HEK293 (cell line): ENCODE measurements around the gene MLEC.

Experiments
- CTCF ChIA-PET: fragments of 350-600 bp; formaldehyde crosslinking; extraction: SDS; loops from one replicate; lab custom pipeline; 2021; ENCODE audit warnings: antibody characterized with exemption; lab: Yijun Ruan, JAX
- POLR2A ChIA-PET: fragments of 300-600 bp; formaldehyde crosslinking; extraction: SDS; loops from one replicate; lab custom pipeline; 2020; ENCODE audit warnings: antibody characterized with exemption, inconsistent platforms; lab: Yijun Ruan, JAX
- H3K27ac ChIP-seq: fragments of 200-500 bp; sonication (Bioruptor generic); 2 replicates; pipeline ENCODE4 v1.5.1; 2014; ENCODE audit warnings: low read depth, low read length, control low read depth, inconsistent platforms; ENCODE audit errors: extremely low read depth
- H3K36me3 ChIP-seq, 2 experiments: fragments of 200-500 bp in 1 of 2; sonication (Bioruptor generic) in 1 of 2; 1 replicate in 1 of 2; 2 replicates in 1 of 2; pipeline ENCODE4 v1.5.1; 2014 to 2017; ENCODE audit warnings: inconsistent platforms in 2 of 2, low read length in 2 of 2; ENCODE audit not compliant: control insufficient read depth in 2 of 2, insufficient read depth in 1 of 2
- H3K4me1 ChIP-seq: fragments of 200-500 bp; sonication (Bioruptor generic); 2 replicates; pipeline ENCODE4 v1.5.1; 2014; ENCODE audit warnings: mild to moderate bottlenecking, low read length, inconsistent platforms; ENCODE audit not compliant: control insufficient read depth, insufficient read depth
- H3K4me3 ChIP-seq: 2 replicates; pipeline ENCODE4 v1.5.1; 2011; ENCODE audit warnings: low read depth, mild to moderate bottlenecking, control low read depth, low read length, moderate library complexity
- H3K9me3 ChIP-seq: fragments of 200-500 bp; sonication (Bioruptor generic); 2 replicates; pipeline ENCODE4 v1.5.1; 2014; ENCODE audit warnings: low read depth, low read length, inconsistent platforms; ENCODE audit not compliant: control insufficient read depth, insufficient read depth
- GLIS1 ChIP-seq: fragments of 450-650 bp; formaldehyde crosslinking; IDR thresholded peaks from 2 replicates; pipeline ENCODE4 v1.5.1; 2016; ENCODE audit warnings: missing biosample characterization, missing genetic modification characterization
- OSR2 ChIP-seq: fragments of 450-650 bp; formaldehyde crosslinking; IDR thresholded peaks from 2 replicates; pipeline ENCODE4 v1.5.1; 2016; ENCODE audit warnings: missing biosample characterization, missing genetic modification characterization
- RBAK ChIP-seq: fragments of 450-650 bp; formaldehyde crosslinking; IDR thresholded peaks from 2 replicates; pipeline ENCODE4 v1.5.1; 2016; ENCODE audit warnings: missing biosample characterization, missing genetic modification characterization
- SCRT1 ChIP-seq: fragments of 450-650 bp; formaldehyde crosslinking; IDR thresholded peaks from 2 replicates; pipeline ENCODE4 v1.5.1; 2016; ENCODE audit warnings: missing biosample characterization, missing genetic modification characterization, borderline replicate concordance
- SCRT2 ChIP-seq: fragments of 450-650 bp; formaldehyde crosslinking; IDR thresholded peaks from 2 replicates; pipeline ENCODE4 v1.5.1; 2016; ENCODE audit warnings: missing biosample characterization, missing genetic modification characterization
- ZBTB1 ChIP-seq: fragments of 450-650 bp; formaldehyde crosslinking; IDR thresholded peaks from 2 replicates; pipeline ENCODE4 v1.5.1; 2016; ENCODE audit warnings: missing biosample characterization, missing genetic modification characterization
- ZFP3 ChIP-seq: fragments of 450-650 bp; formaldehyde crosslinking; IDR thresholded peaks from 2 replicates; pipeline ENCODE4 v1.5.1; 2016; ENCODE audit warnings: low read depth, missing biosample characterization, missing genetic modification characterization
- ZFP69B ChIP-seq: fragments of 450-650 bp; formaldehyde crosslinking; IDR thresholded peaks from 2 replicates; pipeline ENCODE4 v1.5.1; 2016; ENCODE audit warnings: missing biosample characterization, missing genetic modification characterization
- ZNF121 ChIP-seq: fragments of 450-650 bp; formaldehyde crosslinking; IDR thresholded peaks from 2 replicates; pipeline ENCODE4 v1.5.1; 2016; ENCODE audit warnings: missing biosample characterization, missing genetic modification characterization
- ZNF48 ChIP-seq: fragments of 450-650 bp; formaldehyde crosslinking; IDR thresholded peaks from 2 replicates; pipeline ENCODE4 v1.5.1; 2016; ENCODE audit warnings: missing biosample characterization, missing genetic modification characterization
- ZNF549 ChIP-seq: fragments of 450-650 bp; IDR thresholded peaks from 2 replicates; pipeline ENCODE4 v1.5.1; 2018; ENCODE audit warnings: missing biosample characterization, missing genetic modification characterization, mild to moderate bottlenecking, inconsistent platforms, moderate library complexity
- ZNF555 ChIP-seq: fragments of 450-650 bp; formaldehyde crosslinking; conservative IDR thresholded peaks from 2 replicates; pipeline ENCODE4 v1.5.1; 2017; ENCODE audit warnings: missing biosample characterization, mild to moderate bottlenecking, missing genetic modification characterization, inconsistent platforms
- ZNF670 ChIP-seq: fragments of 450-650 bp; formaldehyde crosslinking; IDR thresholded peaks from 2 replicates; pipeline ENCODE4 v1.5.1; 2016; ENCODE audit warnings: missing biosample characterization, missing genetic modification characterization, low read depth
- TF ChIP-seq, protein P1 (sequence below): fragments of 450-650 bp; formaldehyde crosslinking; IDR thresholded peaks from 2 replicates; pipeline ENCODE4 v1.5.1; 2016; ENCODE audit warnings: missing biosample characterization, missing genetic modification characterization
- TF ChIP-seq, protein P2 (sequence below): fragments of 450-650 bp; formaldehyde crosslinking; IDR thresholded peaks from 2 replicates; pipeline ENCODE4 v1.5.1; 2017; ENCODE audit warnings: missing biosample characterization, missing genetic modification characterization
- TF ChIP-seq, protein P3 (sequence below): fragments of 450-650 bp; formaldehyde crosslinking; IDR thresholded peaks from 2 replicates; pipeline ENCODE4 v1.5.1; 2016; ENCODE audit warnings: missing biosample characterization, missing genetic modification characterization
- TF ChIP-seq, protein P4 (sequence below): fragments of 450-650 bp; formaldehyde crosslinking; IDR thresholded peaks from 2 replicates; pipeline ENCODE4 v1.5.1; 2017; ENCODE audit warnings: missing biosample characterization, missing genetic modification characterization

Gene MLEC

DNA sequence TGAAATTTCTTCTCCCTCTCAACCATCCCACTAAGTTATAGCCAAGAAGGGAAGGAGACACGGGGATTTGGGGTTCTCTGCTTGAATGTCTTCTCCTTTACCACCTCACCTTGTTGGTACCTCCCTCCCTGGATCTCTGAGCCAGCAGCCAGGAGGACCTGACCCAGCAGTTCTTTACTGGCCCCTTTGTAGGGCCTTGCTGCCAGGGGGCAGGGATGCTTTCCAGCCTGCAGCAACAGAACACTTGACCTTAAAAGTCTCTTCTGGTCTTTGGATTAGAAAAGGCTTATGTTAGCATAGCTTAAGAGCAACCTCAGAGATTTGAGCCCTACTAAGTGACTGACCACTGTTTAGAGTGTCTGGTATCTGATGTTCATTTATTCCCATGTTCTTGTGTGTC lies 10.4 kb downstream of the MLEC start:
- H3K9me3 ChIP-seq: no peaks in the 10 kb centered on the region
- TF ChIP-seq ZNF121 (tag by site-specific recombination) (no peak), ZNF670 (no peak), ZNF48 (tag by site-specific recombination) (no peak), ZNF555 (tag by site-specific recombination) (no peak)
- TF ChIP-seq, protein P1, sequence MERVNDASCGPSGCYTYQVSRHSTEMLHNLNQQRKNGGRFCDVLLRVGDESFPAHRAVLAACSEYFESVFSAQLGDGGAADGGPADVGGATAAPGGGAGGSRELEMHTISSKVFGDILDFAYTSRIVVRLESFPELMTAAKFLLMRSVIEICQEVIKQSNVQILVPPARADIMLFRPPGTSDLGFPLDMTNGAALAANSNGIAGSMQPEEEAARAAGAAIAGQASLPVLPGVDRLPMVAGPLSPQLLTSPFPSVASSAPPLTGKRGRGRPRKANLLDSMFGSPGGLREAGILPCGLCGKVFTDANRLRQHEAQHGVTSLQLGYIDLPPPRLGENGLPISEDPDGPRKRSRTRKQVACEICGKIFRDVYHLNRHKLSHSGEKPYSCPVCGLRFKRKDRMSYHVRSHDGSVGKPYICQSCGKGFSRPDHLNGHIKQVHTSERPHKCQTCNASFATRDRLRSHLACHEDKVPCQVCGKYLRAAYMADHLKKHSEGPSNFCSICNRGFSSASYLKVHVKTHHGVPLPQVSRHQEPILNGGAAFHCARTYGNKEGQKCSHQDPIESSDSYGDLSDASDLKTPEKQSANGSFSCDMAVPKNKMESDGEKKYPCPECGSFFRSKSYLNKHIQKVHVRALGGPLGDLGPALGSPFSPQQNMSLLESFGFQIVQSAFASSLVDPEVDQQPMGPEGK: no peak
- TF ChIP-seq, all 188 proteins: peak for 0
- H3K4me3 ChIP-seq: no peak overlapping the region
- POLR2A ChIA-PET: interaction anchor here (1.1 to 2.0 kb wide), 2 partner anchors 8 to 11 kb away, joined by 3 to 6 read pairs; partner anchors contain the start of gene MLEC
- peaks cover 2% of the 10 kb centered on the region for H3K4me1 ChIP-seq
- H3K36me3 ChIP-seq: peaks cover 48 to 94% of the 10 kb centered on the region in 2 experiments
- no peak overlapping the region for H3K27ac ChIP-seq
- CTCF ChIA-PET: interaction anchor here (0.7 to 1.5 kb wide), 2 partner anchors 48 to 142 kb away, joined by 3 to 4 read pairs; no protein-coding TSS in a partner anchor

DNA sequence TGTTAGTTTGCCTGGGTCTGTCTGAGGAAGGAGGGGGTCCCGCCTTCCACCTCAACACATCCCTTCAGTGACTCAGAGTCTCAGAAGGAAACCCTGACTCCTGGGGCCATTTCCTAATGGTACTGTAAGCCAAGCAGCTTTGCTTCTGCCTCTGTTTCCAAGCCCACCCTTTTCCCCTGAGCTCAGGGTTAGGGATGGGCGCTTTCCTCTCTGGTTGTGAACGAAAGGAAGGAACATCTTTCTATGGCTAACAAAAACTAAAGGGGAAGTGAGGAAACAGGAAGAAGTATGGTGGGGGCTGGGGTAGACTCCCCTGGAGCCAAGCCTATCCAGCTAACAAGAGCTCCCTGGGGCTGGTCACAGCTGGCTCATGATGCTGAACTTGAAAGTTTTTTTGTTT lies 11.7 kb downstream of the MLEC start:
- ChIA-PET POLR2A (interaction anchor here (1.1 to 2.0 kb wide), 3 partner anchors 9 to 12 kb away, joined by 3 to 6 read pairs (median 4); partner anchors contain the start of genes MLEC and UNC119B), CTCF (interaction anchor here (0.9 to 1.7 kb wide), 4 partner anchors 49 to 311 kb away, joined by 3 to 4 read pairs (median 4); no protein-coding TSS in a partner anchor)
- TF ChIP-seq, protein P2, sequence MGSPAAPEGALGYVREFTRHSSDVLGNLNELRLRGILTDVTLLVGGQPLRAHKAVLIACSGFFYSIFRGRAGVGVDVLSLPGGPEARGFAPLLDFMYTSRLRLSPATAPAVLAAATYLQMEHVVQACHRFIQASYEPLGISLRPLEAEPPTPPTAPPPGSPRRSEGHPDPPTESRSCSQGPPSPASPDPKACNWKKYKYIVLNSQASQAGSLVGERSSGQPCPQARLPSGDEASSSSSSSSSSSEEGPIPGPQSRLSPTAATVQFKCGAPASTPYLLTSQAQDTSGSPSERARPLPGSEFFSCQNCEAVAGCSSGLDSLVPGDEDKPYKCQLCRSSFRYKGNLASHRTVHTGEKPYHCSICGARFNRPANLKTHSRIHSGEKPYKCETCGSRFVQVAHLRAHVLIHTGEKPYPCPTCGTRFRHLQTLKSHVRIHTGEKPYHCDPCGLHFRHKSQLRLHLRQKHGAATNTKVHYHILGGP (tag by site-specific recombination): no peak
- Histone ChIP-seq H3K4me1 (no peaks in the 10 kb centered on the region), H3K9me3 (no peaks in the 10 kb centered on the region), H3K27ac (no peak overlapping the region), H3K4me3 (no peak overlapping the region), H3K36me3 (peaks cover 50 to 100% of the 10 kb centered on the region in 2 experiments)

DNA sequence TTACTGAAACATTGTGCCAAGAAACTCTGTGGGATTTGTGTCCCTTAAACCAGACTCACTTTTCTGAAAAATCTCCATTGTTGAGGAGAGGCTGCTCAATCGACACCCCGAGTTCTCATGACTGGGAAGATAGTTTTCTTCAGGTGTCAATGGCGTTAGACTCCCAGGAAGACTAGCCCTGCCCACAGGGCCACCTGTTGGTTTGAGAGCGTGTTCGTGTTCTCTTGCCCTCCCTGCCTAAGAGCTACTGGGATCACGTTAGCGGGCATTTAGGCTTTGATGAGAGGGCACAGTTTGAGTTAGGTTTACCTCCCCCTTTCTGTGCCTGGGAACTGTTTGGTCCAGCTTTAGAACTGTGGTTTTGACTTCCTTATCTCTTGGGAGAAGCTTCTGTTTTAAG lies 12.6 kb downstream of the MLEC start:
- H3K27ac ChIP-seq: no peak overlapping the region
- H3K9me3 ChIP-seq: no peaks in the 10 kb centered on the region
- H3K4me3 ChIP-seq: no peak overlapping the region
- ChIA-PET POLR2A (no interaction called here), CTCF (interaction anchor here (0.6 to 3.3 kb wide), 4 partner anchors 50 to 272 kb away, joined by 3 to 10 read pairs (median 4); no protein-coding TSS in a partner anchor)
- TF ChIP-seq ZNF549 (no peak), SCRT2 (tag by site-specific recombination) (peak; percentile 82; the same call in 1 of the 2 replicates), SCRT1 (peak; percentile 75)
- H3K36me3 ChIP-seq: peaks cover 42 to 93% of the 10 kb centered on the region in 2 experiments
- H3K4me1 ChIP-seq: no peaks in the 10 kb centered on the region

DNA sequence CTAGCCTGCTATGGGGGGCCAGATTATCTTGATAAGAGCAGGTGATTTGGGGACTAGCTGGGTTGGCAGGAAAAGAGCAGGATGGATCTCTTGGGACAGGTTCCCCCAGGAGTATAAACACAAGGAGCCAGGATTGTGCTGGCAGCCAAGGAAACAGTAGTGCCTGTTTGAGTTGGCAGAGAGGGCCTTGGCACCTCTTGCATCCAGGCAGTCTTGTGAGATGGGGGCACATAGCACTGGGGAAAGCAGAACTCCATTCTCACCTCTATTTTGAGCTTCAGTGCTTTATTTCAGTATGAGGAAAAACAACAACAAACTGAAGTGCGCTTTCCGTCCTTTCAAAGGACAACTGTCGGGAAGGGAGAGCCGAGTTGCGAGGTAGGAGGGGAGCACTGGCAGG lies 13.9 kb downstream of the MLEC start:
- Histone ChIP-seq H3K4me1 (no peaks in the 10 kb centered on the region), H3K9me3 (no peaks in the 10 kb centered on the region), H3K27ac (no peak overlapping the region), H3K4me3 (no peak overlapping the region), H3K36me3 (peaks cover 38 to 83% of the 10 kb centered on the region in 2 experiments)
- ChIA-PET POLR2A (interaction anchor here (1.1 kb wide), 1 partner anchor 24 kb away, joined by 3 read pairs; no protein-coding TSS in a partner anchor), CTCF (interaction anchor here (0.5 to 3.3 kb wide), 2 partner anchors 52 to 240 kb away, joined by 3 to 10 read pairs; no protein-coding TSS in a partner anchor)
- no peak for TF ChIP-seq GLIS1 (tag by site-specific recombination)

DNA sequence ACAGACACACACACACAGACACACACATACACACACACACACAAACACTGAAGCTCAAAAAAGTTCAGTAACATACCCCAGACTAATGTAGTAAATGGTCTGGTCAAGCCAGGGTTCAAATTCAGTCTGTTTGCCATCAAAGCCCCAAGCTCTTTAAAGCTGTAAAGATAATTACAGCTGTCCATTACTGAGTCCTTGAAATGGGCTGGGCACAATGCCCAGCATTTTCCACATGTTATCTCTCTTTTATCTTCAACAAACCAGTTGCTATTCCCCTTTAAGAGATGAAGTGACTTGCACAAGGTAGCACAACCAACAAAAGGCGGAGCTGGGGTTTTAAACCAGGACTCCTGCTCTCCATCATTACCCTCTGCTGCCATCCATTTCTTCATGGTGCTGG lies 15.7 kb downstream of the MLEC start:
- no peak overlapping the region for H3K27ac ChIP-seq
- POLR2A ChIA-PET: no interaction called here
- no peaks in the 10 kb centered on the region for H3K4me1 ChIP-seq
- peaks cover 22 to 65% of the 10 kb centered on the region in 2 experiments for H3K36me3 ChIP-seq
- no peaks in the 10 kb centered on the region for H3K9me3 ChIP-seq
- CTCF ChIA-PET: interaction anchor here (0.5 to 3.3 kb wide), 6 partner anchors 54 to 874 kb away, joined by 3 to 10 read pairs (median 3); no protein-coding TSS in a partner anchor
- no peak overlapping the region for H3K4me3 ChIP-seq
- TF ChIP-seq SCRT1 (peak; percentile 48; the same call in 1 of the 2 replicates), RBAK (tag by site-specific recombination) (no peak), ZFP69B (peak; percentile 65), SCRT2 (tag by site-specific recombination) (0 out of 2 replicates have a peak, but pooled peaks have one; percentile 22), OSR2 (tag by site-specific recombination) (peak; percentile 41; the same call in 1 of the 2 replicates), ZFP3 (no peak), ZBTB1 (no peak)
- TF ChIP-seq, protein P3, sequence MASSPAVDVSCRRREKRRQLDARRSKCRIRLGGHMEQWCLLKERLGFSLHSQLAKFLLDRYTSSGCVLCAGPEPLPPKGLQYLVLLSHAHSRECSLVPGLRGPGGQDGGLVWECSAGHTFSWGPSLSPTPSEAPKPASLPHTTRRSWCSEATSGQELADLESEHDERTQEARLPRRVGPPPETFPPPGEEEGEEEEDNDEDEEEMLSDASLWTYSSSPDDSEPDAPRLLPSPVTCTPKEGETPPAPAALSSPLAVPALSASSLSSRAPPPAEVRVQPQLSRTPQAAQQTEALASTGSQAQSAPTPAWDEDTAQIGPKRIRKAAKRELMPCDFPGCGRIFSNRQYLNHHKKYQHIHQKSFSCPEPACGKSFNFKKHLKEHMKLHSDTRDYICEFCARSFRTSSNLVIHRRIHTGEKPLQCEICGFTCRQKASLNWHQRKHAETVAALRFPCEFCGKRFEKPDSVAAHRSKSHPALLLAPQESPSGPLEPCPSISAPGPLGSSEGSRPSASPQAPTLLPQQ: peak; percentile 87
- TF ChIP-seq, protein P4, sequence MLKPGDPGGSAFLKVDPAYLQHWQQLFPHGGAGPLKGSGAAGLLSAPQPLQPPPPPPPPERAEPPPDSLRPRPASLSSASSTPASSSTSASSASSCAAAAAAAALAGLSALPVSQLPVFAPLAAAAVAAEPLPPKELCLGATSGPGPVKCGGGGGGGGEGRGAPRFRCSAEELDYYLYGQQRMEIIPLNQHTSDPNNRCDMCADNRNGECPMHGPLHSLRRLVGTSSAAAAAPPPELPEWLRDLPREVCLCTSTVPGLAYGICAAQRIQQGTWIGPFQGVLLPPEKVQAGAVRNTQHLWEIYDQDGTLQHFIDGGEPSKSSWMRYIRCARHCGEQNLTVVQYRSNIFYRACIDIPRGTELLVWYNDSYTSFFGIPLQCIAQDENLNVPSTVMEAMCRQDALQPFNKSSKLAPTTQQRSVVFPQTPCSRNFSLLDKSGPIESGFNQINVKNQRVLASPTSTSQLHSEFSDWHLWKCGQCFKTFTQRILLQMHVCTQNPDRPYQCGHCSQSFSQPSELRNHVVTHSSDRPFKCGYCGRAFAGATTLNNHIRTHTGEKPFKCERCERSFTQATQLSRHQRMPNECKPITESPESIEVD: 0 out of 2 replicates have a peak, but pooled peaks have one; percentile 11
